ENCODE measurements around the gene HTRA1. TPM values are rescaled to one million over a fixed set of nuclear protein-coding genes. Genes with fewer than 3 reads are reported as not detected.

HTRA1 gene
- total and polyA plus RNA-seq, 7 donors: 11.4 to 30.8 (median 11.8) TPM

GRCh38 chr10:122515588-122516231 lies 54.4 kb downstream of the HTRA1 start:
- intact Hi-C loops (cut with DNase I): no loop called here
- H3K9me3 ChIP-seq: no peaks in the 10 kb centered on the region
- H3K4me3 ChIP-seq: no peak overlapping the region
- DNase-seq (peak in 1 of 2 donors; percentile 65), ATAC-seq (peak in 2 of 4 donors; percentile 29 to 54)
- H3K36me3 ChIP-seq (ENCODE audit: insufficient read depth in 1 of 2, low read depth in 1 of 2): peaks cover 0 to 13% of the 10 kb centered on the region in 2 donors
- TF ChIP-seq, protein P1, sequence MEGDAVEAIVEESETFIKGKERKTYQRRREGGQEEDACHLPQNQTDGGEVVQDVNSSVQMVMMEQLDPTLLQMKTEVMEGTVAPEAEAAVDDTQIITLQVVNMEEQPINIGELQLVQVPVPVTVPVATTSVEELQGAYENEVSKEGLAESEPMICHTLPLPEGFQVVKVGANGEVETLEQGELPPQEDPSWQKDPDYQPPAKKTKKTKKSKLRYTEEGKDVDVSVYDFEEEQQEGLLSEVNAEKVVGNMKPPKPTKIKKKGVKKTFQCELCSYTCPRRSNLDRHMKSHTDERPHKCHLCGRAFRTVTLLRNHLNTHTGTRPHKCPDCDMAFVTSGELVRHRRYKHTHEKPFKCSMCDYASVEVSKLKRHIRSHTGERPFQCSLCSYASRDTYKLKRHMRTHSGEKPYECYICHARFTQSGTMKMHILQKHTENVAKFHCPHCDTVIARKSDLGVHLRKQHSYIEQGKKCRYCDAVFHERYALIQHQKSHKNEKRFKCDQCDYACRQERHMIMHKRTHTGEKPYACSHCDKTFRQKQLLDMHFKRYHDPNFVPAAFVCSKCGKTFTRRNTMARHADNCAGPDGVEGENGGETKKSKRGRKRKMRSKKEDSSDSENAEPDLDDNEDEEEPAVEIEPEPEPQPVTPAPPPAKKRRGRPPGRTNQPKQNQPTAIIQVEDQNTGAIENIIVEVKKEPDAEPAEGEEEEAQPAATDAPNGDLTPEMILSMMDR (IDR thresholded peaks at IDR 0.05): no peak
- H3K27ac ChIP-seq: peak overlapping the region; percentile 32
- H3K4me1 ChIP-seq: no peaks in the 10 kb centered on the region
- H3K27me3 ChIP-seq (ENCODE audit: insufficient read depth in 3 of 3, low read length in 2 of 3): no peaks in the 10 kb centered on the region
- 84 to 89% (median 89%) methylated on average over 16 of the region's 16 CpGs for WGBS, 3 donors

DNA sequence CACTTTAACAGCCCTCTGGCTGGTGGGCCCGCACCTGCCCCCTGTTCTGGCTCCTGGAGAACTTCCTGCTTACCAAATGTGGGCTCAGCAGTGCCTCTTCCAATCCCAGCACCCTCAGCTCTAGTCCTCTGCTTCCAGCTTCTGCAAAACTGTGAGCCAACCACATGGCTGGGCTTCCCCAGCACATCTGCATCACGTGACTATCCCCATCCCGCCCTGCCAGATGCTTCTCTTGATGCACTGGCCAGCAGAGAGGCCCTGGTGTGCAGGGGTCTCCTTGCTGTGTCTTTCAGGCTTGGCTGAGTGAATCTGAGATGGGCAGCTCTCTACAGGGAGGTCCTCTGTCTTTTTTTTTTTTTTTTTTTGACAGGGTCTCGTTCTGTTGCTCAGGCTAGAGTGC lies 55.4 kb downstream of the HTRA1 start:
- ATAC-seq (no peak), DNase-seq (no peak)
- Histone ChIP-seq H3K9me3 (no peaks in the 10 kb centered on the region), H3K27me3 (ENCODE audit: insufficient read depth in 3 of 3, low read length in 2 of 3) (no peaks in the 10 kb centered on the region), H3K36me3 (ENCODE audit: insufficient read depth in 1 of 2, low read depth in 1 of 2) (peaks cover 0 to 11% of the 10 kb centered on the region in 2 donors), H3K27ac (no peak overlapping the region), H3K4me3 (no peak overlapping the region), H3K4me1 (no peaks in the 10 kb centered on the region)
- 55 to 78% (median 66%) methylated on average over 3 to 4 of the region's 4 CpGs for whole genome bisulfite sequencing, 3 donors
- TF ChIP-seq, protein P1 (IDR thresholded peaks at IDR 0.05): no peak
- intact Hi-C loops (cut with DNase I): no loop called here

GRCh38 chr10:122519144-122519543 lies 57.8 kb downstream of the HTRA1 start:
- intact Hi-C loops (cut with DNase I): no loop called here
- 56 to 63% (median 62%) methylated on average over 7 of the region's 7 CpGs for WGBS, 3 donors

GRCh38 chr10:122519873-122520272 lies 58.5 kb downstream of the HTRA1 start:
- H3K4me1 ChIP-seq: no peaks in the 10 kb centered on the region
- H3K27me3 ChIP-seq (ENCODE audit: insufficient read depth in 3 of 3, low read length in 2 of 3): no peaks in the 10 kb centered on the region
- 86 to 90% (median 89%) methylated on average over 15 of the region's 15 CpGs for WGBS, 3 donors
- no peaks in the 10 kb centered on the region for H3K9me3 ChIP-seq
- ATAC-seq: no peak
- DNase-seq: no peak
- no peak overlapping the region for H3K4me3 ChIP-seq
- TF ChIP-seq, protein P1 (IDR thresholded peaks at IDR 0.05): no peak
- H3K36me3 ChIP-seq (ENCODE audit: insufficient read depth in 1 of 2, low read depth in 1 of 2): peaks cover 0 to 1% of the 10 kb centered on the region in 2 donors
- intact Hi-C loops (cut with DNase I): no loop called here
- no peak overlapping the region for H3K27ac ChIP-seq

More at GRCh38 chr10:122519144-122519543, 57.8 kb downstream of the HTRA1 start:
- ATAC-seq (no peak), DNase-seq (no peak)
- Histone ChIP-seq H3K36me3 (ENCODE audit: insufficient read depth in 1 of 2, low read depth in 1 of 2) (peaks cover 0 to 4% of the 10 kb centered on the region in 2 donors), H3K9me3 (no peaks in the 10 kb centered on the region), H3K27ac (no peak overlapping the region), H3K4me1 (no peaks in the 10 kb centered on the region), H3K27me3 (ENCODE audit: insufficient read depth in 3 of 3, low read length in 2 of 3) (no peaks in the 10 kb centered on the region), H3K4me3 (no peak overlapping the region)
- TF ChIP-seq, protein P1 (IDR thresholded peaks at IDR 0.05): no peak

- intact Hi-C loops (cut with DNase I): no loop called here
- no peaks in the 10 kb centered on the region for H3K4me1 ChIP-seq
- 44 to 63% (median 46%) methylated on average over 3 of the region's 3 CpGs for WGBS, 3 donors
- H3K9me3 ChIP-seq: no peaks in the 10 kb centered on the region
- DNase-seq (no peak), ATAC-seq (no peak)
- H3K36me3 ChIP-seq (ENCODE audit: insufficient read depth in 1 of 2, low read depth in 1 of 2): no peaks in the 10 kb centered on the region
- H3K27me3 ChIP-seq (ENCODE audit: insufficient read depth in 3 of 3, low read length in 2 of 3): no peaks in the 10 kb centered on the region
- TF ChIP-seq, protein P1 (IDR thresholded peaks at IDR 0.05): no peak
- H3K4me3 ChIP-seq: no peak overlapping the region
- no peak overlapping the region for H3K27ac ChIP-seq
Observed at GRCh38 chr10:122521011-122521410, 59.7 kb downstream of the HTRA1 start.

Measured in psoas muscle (tissue), 8 donors.